IPS-NIHi7 (cell line): Measurements from ENCODE around the gene AGR2.
"Not testable (repeated sequence)": the region's sequence is repeated elsewhere in the genome, so short reads cannot be mapped to it uniquely, and the experiment has no call there.

ENCODE experiments used
- DNase-seq: peaks from one replicate; pipeline ENCODE4 v3.0.0; 2012; ENCODE audit warnings: mixed read lengths; ENCODE audit errors: extremely low spot score

AGR2 gene

DNA sequence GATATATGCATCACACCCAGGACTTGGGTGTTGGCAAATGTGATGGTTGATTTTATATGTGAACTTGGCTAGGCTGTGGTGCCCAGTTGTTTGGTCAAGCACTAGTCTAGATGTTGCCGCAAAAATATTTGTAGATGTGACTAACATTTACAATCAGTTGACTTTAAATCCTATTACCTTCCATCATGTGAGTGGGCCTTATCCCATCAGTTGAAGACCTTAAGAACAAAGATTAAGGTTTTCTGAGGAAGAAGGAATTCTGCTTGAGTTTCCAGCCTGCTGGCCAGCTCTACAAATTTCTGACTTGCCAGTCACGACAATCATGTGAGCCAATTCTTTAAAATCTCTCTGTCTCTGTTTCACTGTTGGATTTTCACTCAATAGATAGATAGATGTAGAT is 30.9 kb downstream of the AGR2 start:
- DNase-seq: no peak

- no peak for DNase-seq
These were observed 31.5 kb downstream of the AGR2 start for GRCh38 chr7:16773326-16773725.

DNA sequence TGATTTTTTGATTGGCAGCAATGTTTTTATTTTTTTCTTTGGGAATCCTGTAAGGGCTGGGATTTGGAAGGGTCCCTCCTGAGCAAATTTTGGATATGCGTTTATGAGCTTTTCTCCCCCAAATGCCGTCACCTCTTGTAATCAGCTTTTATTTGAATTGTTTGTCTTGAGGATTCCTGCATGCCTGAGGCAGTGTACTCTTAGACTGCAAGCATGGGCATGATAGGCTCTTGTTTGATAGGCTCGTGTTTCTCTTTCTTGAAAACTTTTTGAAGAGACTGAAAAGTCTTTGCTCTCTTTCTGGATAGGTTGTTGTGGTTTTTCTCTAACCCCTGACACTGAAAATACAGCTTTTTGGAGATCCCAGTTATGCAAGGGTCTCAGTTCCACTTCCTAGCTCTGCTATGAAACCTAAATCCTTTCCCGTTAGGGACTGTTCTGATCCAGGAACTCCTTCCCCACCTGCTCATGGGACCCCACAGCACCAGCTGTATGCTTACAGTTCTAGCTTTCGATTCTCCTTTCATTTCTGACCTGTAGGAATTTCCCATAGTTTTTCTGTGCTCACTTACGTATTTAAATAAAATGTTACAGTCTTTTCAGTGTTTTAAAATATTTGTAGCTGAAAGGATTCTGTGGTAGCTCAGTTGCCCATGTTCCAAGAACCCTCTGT is 34.0 kb downstream of the AGR2 start:
- no peak for DNase-seq

DNA sequence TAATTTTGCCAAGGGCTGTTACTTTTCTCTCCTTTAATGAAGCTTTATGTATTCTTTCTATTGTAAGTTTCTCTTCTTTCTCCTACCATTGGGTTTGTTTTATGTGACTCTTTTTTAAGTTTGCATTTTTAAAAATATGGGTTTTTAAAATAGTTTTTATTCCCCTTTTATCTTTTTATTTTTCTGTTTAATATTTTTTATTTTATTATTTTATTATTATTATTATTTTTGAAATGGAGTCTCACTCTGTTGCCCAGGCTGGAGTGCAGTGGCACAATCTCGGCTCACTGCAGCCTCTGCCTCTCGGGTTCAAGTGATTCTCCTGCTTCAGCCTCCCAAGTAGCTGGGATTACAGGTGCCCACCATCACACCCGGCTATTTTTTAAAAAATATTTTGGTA is 34.8 kb downstream of the AGR2 start:
- not testable (repeated sequence) for DNase-seq

DNA sequence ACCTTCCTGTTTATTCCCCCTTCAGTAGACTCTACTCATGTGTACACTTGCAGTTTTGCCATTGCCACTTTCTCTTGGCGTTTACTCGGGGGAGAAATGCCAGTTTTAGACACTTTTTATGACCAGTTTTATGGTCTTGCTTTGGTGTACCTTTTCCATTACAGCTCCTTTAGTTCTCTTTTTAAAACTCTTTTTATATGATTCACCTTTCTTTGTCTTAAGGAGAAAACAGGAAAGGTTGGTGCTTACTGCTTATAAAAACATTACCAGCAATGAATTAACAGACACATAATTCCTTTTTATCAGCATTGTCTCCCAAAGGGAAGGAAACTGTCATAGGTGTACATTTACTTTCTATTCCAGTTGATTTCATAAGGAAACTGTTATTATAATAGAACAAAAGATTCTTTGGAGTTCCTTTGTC is 39.4 kb downstream of the AGR2 start:
- DNase-seq: no peak

GRCh38 chr7:16764942-16765341 is 39.9 kb downstream of the AGR2 start:
- DNase-seq: no peak

GRCh38 chr7:16762177-16762576 is 42.6 kb downstream of the AGR2 start:
- no peak for DNase-seq

GRCh38 chr7:16759840-16760239 is 45.0 kb downstream of the AGR2 start:
- no peak for DNase-seq

GRCh38 chr7:16758631-16759611 is 45.9 kb downstream of the AGR2 start:
- DNase-seq: no peak

DNA sequence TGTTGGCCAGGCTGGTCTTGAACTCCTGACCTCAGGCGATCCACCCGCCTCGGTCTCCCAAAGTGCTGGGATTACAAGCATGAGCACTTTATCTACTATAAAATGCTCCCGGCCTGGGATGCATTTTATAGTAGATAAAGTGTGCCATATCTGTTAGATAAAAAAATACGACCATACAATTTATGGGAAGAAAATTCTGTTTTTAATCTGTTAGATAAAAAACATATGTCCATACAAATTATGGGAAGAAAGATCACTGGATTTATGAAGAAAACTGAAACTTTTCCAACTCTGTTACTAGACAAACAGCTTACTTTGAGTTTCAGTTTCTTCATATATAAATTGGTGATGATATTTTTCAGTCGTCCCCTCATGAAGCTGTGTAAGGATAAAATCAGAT is 46.8 kb downstream of the AGR2 start:
- DNase-seq: no peak

- DNase-seq: no peak
These were observed 49.4 kb downstream of the AGR2 start for GRCh38 chr7:16755397-16755796.

- no peak for DNase-seq
These were observed 49.9 kb downstream of the AGR2 start for GRCh38 chr7:16754856-16755317.

DNA sequence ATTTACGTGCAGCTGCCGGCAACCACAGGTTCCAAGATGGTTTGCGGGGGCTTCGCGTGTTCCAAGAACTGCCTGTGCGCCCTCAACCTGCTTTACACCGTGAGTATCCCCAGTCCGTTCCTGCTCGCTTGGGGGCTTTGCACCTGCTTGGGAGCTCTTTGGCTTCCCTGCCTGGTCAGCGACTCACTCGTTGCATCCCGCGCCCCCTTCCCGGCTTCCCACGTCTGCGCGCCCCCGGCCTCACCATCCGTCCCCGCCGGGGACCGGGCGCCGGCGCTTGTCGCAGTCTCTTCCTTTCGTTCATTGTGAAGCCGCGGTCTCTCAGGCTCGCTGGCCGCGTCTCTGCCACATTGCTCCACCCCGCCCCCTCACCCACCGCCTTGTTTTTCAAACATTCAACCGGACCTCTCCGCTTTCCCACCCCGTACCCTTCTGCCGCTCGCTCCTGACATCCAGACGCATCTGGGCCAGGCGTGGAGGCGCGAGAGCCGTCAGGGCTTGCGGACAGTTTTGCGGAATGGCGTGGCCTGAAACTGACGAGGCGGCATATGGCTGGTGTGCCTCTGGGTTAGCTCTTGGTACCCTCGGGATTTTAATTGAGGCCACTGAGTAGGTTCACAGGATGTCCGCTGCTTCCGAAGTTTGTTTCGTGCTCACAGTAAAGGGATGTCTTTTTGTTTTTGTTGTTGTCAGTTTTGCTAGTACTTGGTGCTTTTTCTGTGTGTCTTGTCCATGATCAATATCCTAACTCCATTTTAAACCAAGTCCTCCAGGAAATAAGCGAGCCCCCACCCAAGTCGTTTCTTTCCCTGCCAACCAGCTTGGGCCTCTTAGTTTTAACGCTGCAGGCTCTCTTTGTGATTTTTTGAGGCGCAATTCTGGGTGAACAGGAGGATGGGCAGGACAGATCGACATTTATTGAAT is 50.6 kb downstream of the AGR2 start:
- DNase-seq: peak; percentile 46

GRCh38 chr7:16753102-16753931 is 51.5 kb downstream of the AGR2 start, which contains the start of gene TSPAN13:
Gene TSPAN13 (plus strand): TSS chr7:16753755. CDS start chr7:16753968, 213 bp downstream.
- DNase-seq: peak; percentile 95

DNA sequence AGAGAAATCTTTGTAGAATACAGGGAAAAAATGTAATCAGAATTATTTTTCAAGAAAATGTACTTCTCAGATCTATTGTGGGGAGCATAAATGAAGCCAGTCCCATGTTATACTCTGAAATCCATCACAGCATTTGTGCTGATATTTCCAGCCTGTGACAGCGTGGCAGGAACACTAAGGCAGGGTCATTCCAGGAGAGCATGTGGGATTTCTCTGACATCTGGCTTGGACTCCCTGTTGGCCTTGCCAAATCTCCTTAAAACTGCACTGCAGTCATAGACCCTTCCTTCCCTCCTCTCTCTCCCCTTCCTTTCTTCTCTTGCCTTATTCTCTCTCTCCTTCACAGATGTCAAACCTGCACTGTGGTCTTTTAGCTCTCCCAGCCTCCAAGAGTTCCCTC is 57.7 kb downstream of the AGR2 start:
- no peak for DNase-seq

- no peak for DNase-seq
These were observed 59.2 kb downstream of the AGR2 start for GRCh38 chr7:16745645-16746044.

DNA sequence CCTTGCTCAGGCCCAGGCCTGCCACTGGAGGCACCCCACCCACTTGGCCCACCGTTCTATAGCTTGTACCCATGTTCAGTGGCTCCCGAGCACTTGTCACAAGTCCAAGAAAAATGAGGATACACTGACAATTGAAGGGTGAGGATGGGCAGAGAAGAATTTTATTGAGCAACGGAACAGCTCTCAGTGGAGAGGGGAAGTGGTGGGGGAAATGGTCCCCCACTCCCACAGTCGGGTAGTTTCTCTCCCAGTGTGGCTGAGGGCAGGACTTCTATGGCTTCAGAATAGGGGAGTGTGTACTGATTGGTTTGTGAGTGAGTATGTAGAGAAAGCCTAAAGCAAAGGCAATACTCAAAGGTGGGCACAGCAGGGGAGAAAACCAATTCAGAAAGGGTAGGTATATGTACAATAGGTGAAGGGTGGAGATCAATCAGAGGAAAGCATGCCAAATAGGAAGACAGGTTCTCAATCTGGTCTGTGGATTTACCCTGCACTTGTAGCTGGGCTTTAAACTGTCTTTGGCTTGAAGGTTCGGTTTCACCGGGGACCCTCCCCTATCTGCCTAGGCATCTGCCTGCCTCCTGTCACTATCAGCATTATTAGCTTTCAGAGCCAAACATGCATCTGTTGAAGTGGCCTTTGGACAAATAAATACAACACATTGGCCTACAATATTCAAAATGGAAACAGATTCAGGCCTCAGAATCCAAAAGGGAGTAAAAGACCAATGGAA is 60.1 kb downstream of the AGR2 start:
- DNase-seq: no peak

GRCh38 chr7:16743236-16743635 is 61.6 kb downstream of the AGR2 start:
- DNase-seq: no peak

- no peak for DNase-seq
These were observed 62.3 kb downstream of the AGR2 start for GRCh38 chr7:16742547-16742946.
